Upper lobe of left lung (tissue), 4 donors: ENCODE data around the gene GJC1.

Experiments used
- POLR2A ChIP-seq, 4 donors: fragments of 450-650 bp; IDR thresholded peaks; one replicate each; pipeline ENCODE4 v1.5.1; 2016 to 2017; ENCODE audit warnings: antibody characterized with exemption in 4 of 4, mild to moderate bottlenecking in 2 of 4
- TF ChIP-seq, protein P1 (sequence below), 6 experiments: fragments of 450-650 bp in 4 of 6; fragments of 200-600 bp in 2 of 6; sonication (generic) in 2 of 6; IDR thresholded peaks; one replicate each; pipeline ENCODE4 v1.5.1; 2016 to 2019; ENCODE audit warnings: antibody characterized with exemption in 6 of 6

DNA sequence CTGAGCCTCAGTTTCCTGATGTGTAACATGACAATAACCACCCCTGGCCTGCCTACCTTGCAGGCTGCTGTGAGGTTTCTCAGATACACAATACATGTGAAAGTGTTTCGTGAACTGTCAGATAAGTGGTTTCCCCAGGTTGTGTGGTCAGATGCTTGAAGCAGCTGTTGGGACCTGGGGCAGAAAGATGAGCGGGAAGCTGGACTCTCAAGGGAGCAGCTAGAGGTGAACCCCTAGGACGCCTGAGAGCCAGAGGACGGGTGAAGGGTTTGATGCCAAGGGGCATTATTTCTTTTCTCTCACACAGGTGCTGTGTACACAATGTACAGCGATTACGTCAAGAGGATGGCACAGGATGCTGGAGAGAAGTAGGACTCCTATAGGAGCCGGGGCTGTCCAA, 19.9 kb upstream of the GJC1 start:
- TF ChIP-seq, protein P1, sequence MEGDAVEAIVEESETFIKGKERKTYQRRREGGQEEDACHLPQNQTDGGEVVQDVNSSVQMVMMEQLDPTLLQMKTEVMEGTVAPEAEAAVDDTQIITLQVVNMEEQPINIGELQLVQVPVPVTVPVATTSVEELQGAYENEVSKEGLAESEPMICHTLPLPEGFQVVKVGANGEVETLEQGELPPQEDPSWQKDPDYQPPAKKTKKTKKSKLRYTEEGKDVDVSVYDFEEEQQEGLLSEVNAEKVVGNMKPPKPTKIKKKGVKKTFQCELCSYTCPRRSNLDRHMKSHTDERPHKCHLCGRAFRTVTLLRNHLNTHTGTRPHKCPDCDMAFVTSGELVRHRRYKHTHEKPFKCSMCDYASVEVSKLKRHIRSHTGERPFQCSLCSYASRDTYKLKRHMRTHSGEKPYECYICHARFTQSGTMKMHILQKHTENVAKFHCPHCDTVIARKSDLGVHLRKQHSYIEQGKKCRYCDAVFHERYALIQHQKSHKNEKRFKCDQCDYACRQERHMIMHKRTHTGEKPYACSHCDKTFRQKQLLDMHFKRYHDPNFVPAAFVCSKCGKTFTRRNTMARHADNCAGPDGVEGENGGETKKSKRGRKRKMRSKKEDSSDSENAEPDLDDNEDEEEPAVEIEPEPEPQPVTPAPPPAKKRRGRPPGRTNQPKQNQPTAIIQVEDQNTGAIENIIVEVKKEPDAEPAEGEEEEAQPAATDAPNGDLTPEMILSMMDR (IDR thresholded peaks at IDR 0.05) = no peak
- no peak for TF ChIP-seq POLR2A (IDR thresholded peaks at IDR 0.05)
